Measurements from ENCODE around the gene SAMD4A.
A peak's percentile ranks its signal among the peaks of the same experiment; 100 is the strongest.
"Not testable (repeated sequence)": the region's sequence is repeated elsewhere in the genome, so short reads cannot be mapped to it uniquely, and the experiment has no call there.

Gene SAMD4A

DNA sequence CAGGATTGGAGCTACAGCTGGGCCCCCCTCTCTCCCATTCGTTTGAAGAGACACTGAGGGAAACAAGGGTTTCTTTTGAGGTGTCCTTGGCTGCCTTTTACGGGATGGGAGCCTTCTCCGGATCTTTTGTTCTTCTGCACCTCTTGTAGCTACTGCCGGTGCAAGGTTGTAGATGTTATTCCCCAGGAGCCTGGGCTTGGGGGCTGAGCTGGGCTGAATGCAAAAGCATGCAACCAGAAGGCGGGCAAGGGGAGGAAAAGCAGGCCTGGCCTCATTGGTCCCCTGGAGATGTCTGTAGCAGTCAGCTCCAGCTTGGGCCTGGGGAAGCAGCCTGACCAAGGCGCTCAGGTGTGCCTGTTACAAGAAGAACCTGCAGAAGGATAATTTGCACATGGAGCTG is 225.4 kb downstream of the SAMD4A start:
- DNase-seq (ENCODE audit: low read depth in 2 of 2, low spot score in 1 of 2) = no peak

GRCh38 chr14:54794159-54794558 is 227.2 kb downstream of the SAMD4A start:
- DNase-seq (ENCODE audit: low read depth in 2 of 2, low spot score in 1 of 2) = no peak

GRCh38 chr14:54794796-54795195 is 227.9 kb downstream of the SAMD4A start:
- DNase-seq (ENCODE audit: low read depth in 2 of 2, low spot score in 1 of 2) = no peak

DNA sequence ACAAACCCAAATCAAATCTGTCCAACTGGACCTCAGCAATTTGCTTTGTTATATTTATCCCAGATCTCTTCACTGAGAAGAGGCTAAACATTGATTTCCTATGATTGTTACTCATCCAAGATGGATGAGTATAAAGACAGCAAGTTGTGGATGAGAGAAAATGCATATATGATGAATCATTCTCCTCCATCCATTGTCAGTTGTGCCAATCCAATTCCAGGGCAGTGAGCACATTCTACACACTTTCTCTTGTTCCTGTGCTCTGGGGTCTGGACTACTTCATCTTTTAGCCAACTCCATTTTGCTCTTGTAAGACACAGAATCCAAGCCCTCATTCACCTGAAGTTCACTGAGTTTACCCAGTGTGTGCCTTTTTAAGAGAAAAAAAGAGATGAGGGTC is 230.0 kb downstream of the SAMD4A start:
- DNase-seq (ENCODE audit: low read depth in 2 of 2, low spot score in 1 of 2) = no peak

- no peak for DNase-seq (ENCODE audit: low read depth in 2 of 2, low spot score in 1 of 2)
These were observed 230.6 kb downstream of the SAMD4A start for GRCh38 chr14:54797556-54797955.

DNA sequence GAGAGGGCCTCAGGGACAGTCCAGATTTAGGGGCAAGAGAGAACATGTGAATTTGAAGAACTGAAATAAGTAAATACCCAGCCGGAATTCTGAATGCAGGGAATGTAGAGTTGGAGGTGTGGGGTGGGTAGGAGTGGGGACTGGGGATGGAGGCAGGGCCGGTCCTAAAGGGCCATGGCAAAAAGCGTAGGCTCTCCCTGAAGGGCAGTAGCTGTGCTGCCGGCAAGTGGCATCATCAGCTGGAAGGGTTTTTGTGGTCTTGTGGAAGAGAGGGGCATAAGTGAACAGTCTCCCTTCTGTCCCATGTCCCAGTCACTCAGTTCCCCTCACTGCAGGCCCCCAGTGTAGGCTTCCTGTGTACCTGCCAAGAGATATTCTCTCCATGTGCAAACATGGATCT is 231.1 kb downstream of the SAMD4A start:
- DNase-seq (ENCODE audit: low read depth in 2 of 2, low spot score in 1 of 2) = no peak

DNA sequence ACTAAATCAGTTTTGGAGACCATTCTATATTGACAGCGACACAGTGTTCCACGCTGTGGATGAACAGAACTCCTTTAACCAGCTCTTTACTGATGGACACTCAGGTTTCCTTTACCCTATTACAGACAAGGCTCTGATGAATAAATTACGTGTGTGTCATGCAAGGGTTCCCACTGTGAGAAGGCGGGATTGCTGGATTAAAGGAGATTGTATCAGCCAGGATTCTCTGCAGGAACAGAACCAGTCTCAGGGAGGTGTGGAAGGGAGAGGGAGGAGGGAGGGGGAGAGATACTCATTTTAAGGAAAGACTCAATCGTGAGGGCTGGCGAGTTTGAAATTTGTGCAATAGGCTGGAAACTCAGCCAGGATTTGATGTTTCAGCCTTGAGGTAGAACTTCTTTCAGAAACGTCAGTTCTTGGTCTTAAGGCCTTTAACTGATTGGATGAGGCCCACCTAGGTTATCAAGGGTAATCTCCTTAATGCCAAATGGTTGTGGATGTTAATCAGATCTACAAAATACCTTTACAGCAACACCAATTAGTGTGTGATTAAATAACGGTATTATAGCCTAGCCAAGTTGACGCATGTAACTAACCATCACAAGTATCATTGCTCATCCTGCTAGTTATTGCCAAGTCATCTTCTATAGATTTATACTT is 231.7 kb downstream of the SAMD4A start:
- DNase-seq (ENCODE audit: low read depth in 2 of 2, low spot score in 1 of 2) = no peak

DNA sequence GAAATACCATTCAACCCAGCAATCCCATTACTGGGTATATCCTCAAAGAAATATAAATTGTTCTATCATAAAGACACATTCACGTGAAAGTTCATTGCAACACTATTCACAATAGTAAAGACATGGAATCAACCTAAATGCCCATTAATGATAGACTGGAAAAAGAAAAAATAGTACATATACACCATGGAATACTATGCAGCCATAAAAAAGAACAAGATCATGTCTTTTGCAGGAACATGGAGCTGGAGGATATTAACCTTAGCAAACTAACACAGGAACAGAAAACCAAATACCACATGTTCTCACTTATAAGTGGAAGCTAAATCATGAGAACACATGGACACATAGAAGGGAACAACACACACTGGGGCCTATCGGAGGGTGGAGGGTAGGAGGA is 234.6 kb downstream of the SAMD4A start:
- not testable (repeated sequence) for DNase-seq (ENCODE audit: low read depth in 2 of 2, low spot score in 1 of 2)

GRCh38 chr14:54803396-54803795 is 236.5 kb downstream of the SAMD4A start:
- no peak for DNase-seq (ENCODE audit: low read depth in 2 of 2, low spot score in 1 of 2)

DNA sequence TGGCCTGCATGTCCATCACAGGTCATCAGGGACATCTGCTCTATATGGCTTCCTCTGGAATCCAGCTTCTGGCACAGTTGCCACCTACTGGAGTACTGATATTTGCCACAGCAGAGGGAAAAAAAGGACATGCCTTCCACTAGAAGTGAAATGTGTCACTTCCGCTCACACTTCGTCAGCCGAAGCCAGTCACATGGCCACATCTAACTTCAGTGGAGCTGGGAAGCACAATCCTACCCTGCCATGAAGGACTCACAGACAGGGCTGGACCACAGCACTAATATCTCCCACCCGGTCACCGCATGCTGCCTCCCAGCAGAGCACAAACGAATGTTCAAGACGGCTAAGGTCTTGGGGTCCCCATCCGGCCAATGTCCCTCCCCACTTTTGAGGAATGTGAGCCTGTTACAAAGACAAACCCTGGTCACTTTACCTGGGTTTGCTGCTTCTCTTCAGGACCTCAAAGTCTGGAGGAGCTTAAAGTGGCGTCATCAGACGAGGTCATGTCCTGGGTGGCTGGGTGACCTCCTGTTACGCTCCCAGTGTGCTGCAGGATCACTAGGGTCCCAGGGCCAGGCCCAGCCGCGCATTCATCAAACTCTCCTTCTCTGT is 237.1 kb downstream of the SAMD4A start:
- DNase-seq (ENCODE audit: low read depth in 2 of 2, low spot score in 1 of 2) = no peak

DNA sequence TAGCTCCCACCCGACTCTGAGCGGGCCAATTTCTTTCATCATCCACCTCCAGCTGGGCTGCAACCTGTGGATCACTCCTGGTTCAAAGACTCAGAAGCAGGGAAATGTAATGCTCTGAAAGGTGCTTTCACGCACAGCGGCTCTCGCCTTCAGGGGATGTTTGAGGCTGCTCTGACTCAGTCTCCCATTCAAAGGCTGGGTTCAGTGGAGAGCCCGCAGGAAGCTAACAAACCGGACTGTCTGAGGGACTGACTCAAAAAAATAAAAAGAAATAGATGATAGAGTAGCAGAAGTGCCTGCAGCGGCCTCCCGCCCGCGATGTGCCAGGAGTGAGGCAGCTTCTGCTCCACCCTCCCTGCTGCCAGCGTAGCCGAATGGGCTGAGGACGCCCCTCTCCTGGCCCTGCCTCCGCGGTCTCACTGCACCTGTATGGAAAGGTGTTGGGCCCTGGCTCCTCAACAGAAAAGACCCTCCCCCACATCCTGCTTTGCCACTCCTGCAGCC is 237.7 kb downstream of the SAMD4A start:
- no peak for DNase-seq (ENCODE audit: low read depth in 2 of 2, low spot score in 1 of 2)

DNA sequence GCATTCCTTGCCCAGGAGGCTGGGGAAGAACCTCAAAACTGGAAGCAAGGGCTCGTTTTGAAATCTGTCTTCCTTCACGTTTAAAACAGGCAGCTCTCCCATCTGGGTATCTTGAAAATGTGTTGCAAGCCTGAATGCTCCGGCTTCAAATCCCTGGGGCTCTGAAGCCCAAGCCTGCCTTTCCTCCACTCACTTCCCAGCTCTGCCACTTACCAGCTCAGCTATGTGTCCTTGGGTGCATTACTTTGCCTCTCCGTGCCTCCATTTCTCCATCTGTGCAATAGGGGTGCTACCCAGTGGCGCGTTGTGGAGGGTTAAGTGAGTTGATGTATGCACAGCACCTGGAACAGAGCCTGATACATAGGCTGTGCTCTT is 238.1 kb downstream of the SAMD4A start:
- no peak for DNase-seq (ENCODE audit: low read depth in 2 of 2, low spot score in 1 of 2)

- DNase-seq (ENCODE audit: low read depth in 2 of 2, low spot score in 1 of 2) = peak; percentile 34 to 57
These were observed 238.8 kb downstream of the SAMD4A start for GRCh38 chr14:54805445-54806322.

DNA sequence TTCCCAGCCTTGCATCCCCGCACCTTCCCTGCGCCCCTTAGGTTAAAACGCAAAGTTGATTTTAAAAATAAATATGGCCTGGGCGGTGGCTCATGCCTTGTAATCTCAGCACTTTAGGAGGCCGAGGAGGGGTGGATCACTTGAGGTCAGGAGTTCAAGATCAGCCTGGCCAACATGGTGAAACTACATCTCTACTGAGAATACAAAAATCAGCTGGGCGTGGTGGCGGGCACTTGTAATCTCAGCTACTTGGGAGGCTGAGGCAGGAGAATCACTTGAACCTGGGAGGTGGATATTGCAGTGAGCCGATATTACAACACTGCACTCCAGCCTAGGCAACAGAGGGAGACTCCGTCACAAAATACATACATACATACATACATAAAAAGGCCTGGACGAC is 239.7 kb downstream of the SAMD4A start:
- DNase-seq (ENCODE audit: low read depth in 2 of 2, low spot score in 1 of 2) = no peak

- no peak for DNase-seq (ENCODE audit: low read depth in 2 of 2, low spot score in 1 of 2)
These were observed 240.5 kb downstream of the SAMD4A start for GRCh38 chr14:54807428-54807827.

DNA sequence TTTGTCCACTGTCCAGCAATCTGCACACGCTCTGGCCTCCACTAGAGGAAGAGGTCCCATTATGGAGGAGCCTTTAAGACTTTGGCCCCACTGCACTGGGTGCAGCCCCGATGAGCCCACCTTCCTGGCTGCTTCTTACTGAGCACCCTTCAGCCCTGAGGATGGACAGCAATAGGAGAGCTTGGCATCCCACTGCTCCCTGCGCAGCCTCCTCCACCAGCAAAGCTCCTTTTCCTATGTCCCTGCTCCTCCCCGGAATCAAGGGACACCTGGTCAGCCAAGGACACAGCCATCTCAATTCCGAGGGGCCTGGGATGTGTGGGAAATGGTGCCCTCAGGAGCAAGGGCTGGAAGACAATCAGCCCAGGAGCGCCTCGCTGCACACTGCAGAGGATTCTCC is 241.0 kb downstream of the SAMD4A start:
- DNase-seq (ENCODE audit: low read depth in 2 of 2, low spot score in 1 of 2) = no peak

GRCh38 chr14:54808326-54809161 is 241.6 kb downstream of the SAMD4A start:
- no peak for DNase-seq (ENCODE audit: low read depth in 2 of 2, low spot score in 1 of 2)

DNA sequence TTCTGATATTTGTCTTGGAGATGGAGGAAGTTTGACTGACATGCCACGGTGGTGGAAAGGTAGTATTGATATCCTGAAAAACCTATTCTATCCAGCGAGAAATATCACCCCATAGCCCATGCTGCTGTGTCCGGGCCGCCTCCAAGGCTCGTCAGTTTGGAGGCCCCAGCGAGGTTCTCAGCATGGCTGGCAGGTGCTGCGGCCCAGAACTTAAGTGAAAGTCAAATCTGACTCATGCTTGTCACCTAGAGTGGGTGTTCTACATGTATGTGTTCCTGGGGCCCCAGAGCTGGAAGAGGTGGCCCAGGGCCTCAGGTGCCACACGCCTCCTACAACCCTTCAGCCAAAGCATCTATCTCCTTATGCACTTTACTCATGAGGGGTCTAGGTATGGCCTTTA is 242.8 kb downstream of the SAMD4A start:
- no peak for DNase-seq (ENCODE audit: low read depth in 2 of 2, low spot score in 1 of 2)

GRCh38 chr14:54812617-54813016 is 245.7 kb downstream of the SAMD4A start:
- no peak for DNase-seq (ENCODE audit: low read depth in 2 of 2, low spot score in 1 of 2)

DNA sequence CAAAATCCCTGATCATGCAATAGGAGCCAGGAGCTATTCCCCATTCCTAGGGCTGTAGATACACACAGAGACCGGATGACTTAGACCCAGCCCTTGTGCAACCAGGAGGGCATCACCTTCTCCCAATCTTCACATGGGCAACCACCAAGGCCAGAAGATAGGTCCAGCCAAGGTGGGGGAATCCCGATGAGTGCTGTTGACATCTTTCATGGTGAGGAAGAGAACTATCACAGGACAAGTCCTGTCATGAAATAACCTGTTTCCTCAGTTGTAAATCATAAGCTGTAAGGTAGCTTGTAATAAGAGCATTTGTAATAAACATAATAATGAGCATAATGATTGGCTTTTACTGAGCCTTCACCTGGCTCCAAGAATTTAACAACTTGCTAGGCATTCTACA is 246.2 kb downstream of the SAMD4A start:
- DNase-seq (ENCODE audit: low read depth in 2 of 2, low spot score in 1 of 2) = no peak

GRCh38 chr14:54814076-54814475 is 247.1 kb downstream of the SAMD4A start:
- no peak for DNase-seq (ENCODE audit: low read depth in 2 of 2, low spot score in 1 of 2)

Data from stimulated activated CD8-positive, alpha-beta memory T cell treated with anti-CD3 and anti-CD28 coated beads, Interleukin-4, amount 100 ng/mL, for 4 hours (primary cell).